Neural progenitor cell (in vitro differentiated cells): ENCODE data around the gene RAB36.

ENCODE experiments used
- EZH2phosphoT487 ChIP-seq: fragments of 200-600 bp; sonication (generic); IDR thresholded peaks from 2 replicates; pipeline ENCODE4 v1.6.1; 2017; ENCODE audit warnings: antibody characterized with exemption
- TF ChIP-seq, protein P1 (sequence below): fragments of 200-600 bp; sonication (generic); IDR thresholded peaks from 2 replicates; pipeline ENCODE4 v1.5.1; 2017; ENCODE audit warnings: antibody characterized with exemption, mild to moderate bottlenecking

DNA sequence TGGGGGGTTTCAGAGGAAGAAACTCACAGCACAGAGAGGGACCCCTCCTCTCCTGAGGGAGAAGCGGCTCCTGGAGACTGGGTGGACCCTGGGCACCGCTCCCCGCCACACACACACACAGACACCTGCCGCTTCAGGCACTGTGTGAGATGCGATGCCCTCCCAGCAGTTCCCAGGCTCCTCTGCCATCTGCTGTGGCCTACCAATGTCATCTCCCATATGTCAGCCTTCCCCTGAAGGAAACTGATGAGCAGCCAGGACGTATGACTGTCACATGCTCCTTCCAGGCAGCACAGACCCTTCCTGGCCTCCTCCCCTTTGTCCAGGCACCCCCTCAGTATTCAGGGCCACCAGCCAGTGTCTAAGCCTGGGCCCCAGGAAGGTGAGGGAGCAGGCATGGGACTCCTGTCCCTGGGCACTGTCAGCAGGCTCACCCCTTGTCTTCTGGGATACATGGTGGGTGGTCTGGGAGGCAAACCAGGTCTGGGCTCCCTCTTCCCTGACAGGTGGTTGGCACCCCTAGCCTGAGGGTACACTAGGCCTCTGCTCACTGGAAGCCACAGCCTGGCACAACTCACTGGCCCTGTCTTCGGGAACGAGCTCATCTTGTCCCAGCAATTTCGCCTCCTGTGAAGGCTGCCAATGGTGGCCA lies 23.2 kb downstream of the RAB36 start:
- TF ChIP-seq, protein P1, sequence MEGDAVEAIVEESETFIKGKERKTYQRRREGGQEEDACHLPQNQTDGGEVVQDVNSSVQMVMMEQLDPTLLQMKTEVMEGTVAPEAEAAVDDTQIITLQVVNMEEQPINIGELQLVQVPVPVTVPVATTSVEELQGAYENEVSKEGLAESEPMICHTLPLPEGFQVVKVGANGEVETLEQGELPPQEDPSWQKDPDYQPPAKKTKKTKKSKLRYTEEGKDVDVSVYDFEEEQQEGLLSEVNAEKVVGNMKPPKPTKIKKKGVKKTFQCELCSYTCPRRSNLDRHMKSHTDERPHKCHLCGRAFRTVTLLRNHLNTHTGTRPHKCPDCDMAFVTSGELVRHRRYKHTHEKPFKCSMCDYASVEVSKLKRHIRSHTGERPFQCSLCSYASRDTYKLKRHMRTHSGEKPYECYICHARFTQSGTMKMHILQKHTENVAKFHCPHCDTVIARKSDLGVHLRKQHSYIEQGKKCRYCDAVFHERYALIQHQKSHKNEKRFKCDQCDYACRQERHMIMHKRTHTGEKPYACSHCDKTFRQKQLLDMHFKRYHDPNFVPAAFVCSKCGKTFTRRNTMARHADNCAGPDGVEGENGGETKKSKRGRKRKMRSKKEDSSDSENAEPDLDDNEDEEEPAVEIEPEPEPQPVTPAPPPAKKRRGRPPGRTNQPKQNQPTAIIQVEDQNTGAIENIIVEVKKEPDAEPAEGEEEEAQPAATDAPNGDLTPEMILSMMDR, result no peak
- no peak for TF ChIP-seq EZH2phosphoT487
